Uterus (tissue), 2 donors: Measurements from ENCODE around the gene RAB40AL.
A peak's percentile ranks its signal among the peaks of the same experiment; 100 is the strongest.

Experiments
- POLR2A ChIP-seq, 2 donors: fragments of 450-650 bp; IDR thresholded peaks; one replicate each; pipeline ENCODE4 v1.6.1; 2016; ENCODE audit warnings: antibody characterized with exemption in 2 of 2, mild to moderate bottlenecking in 1 of 2, moderate library complexity in 1 of 2
- TF ChIP-seq, protein P1 (sequence below), 4 experiments: fragments of 200-600 bp in 2 of 4; fragments of 450-650 bp in 2 of 4; sonication (generic) in 2 of 4; IDR thresholded peaks; one replicate each; pipeline ENCODE4 v1.5.1; 2016 to 2019; ENCODE audit warnings: antibody characterized with exemption in 4 of 4, mild to moderate bottlenecking in 2 of 4, moderate library complexity in 1 of 4

DNA sequence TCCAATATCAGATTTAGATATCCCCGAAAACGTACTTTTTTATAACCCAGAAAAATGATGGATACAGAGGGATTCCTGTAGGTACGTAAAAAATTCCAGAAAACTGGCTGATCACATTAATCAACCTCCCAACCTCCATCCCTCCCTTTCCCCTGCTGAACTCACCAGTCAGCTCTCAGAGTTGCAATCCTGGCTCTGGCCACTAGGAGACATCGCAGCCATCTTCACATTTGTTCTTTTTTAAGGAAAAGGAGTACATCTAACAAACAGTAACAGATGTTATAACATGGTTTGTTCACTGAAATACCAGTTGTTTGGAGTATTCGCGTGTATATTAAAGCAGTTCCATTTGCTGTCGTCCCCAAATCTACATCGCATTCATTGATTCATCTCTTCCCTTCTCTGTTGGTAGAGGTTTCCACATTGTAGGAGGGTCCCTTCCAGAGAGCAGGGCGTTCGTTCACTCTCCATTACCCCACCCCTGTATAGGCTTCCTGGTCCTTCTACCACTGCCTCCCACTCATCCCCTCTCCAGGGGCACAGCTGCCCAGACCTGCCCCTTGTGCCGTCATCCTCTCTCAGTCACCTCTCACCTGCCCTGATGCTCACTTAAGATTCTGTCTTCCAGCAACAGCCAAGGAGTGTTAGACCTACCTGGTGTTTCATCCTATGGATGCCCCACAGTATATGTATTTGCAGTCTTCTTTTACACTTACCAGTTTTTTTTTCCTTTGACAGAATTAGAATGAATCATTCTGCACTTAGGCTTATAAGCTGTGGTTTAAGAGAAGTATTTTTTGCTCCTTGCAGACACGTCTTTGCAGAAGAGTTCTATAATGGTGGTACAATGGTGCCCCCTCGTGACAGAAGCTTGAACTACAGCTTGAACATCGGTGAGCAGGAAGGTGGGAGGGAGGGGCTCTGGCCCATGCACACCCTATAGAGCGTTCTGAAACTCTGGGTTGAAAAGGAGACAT is 36.8 kb upstream of the RAB40AL start:
- TF ChIP-seq POLR2A (IDR thresholded peaks at IDR 0.05), result no peak
- TF ChIP-seq, protein P1, sequence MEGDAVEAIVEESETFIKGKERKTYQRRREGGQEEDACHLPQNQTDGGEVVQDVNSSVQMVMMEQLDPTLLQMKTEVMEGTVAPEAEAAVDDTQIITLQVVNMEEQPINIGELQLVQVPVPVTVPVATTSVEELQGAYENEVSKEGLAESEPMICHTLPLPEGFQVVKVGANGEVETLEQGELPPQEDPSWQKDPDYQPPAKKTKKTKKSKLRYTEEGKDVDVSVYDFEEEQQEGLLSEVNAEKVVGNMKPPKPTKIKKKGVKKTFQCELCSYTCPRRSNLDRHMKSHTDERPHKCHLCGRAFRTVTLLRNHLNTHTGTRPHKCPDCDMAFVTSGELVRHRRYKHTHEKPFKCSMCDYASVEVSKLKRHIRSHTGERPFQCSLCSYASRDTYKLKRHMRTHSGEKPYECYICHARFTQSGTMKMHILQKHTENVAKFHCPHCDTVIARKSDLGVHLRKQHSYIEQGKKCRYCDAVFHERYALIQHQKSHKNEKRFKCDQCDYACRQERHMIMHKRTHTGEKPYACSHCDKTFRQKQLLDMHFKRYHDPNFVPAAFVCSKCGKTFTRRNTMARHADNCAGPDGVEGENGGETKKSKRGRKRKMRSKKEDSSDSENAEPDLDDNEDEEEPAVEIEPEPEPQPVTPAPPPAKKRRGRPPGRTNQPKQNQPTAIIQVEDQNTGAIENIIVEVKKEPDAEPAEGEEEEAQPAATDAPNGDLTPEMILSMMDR (IDR thresholded peaks at IDR 0.05), result peak; percentile 42 to 49 (median 45)
